Testis (tissue), 3 donors: ENCODE measurements around the gene UBTF. TPM values are rescaled to one million over a fixed set of nuclear protein-coding genes. Genes with fewer than 3 reads are reported as not detected.

Source experiments
- DNase-seq: peaks from one replicate; pipeline ENCODE4 v3.0.0-alpha.2; 2019
- H3K27ac ChIP-seq, 2 donors: fragments of 200-600 bp; sonication (generic); one replicate each; pipeline ENCODE4 v1.5.1; 2019
- H3K27me3 ChIP-seq: fragments of 200-600 bp; sonication (generic); one replicate; pipeline ENCODE4 v1.5.1; 2019
- H3K36me3 ChIP-seq: fragments of 200-600 bp; sonication (generic); one replicate; pipeline ENCODE4 v1.5.1; 2017; ENCODE audit warnings: low read depth; ENCODE audit errors: missing control alignments
- H3K4me1 ChIP-seq: fragments of 200-600 bp; sonication (generic); one replicate; pipeline ENCODE4 v1.5.1; 2019
- H3K4me3 ChIP-seq, 2 donors: fragments of 200-600 bp; sonication (generic); one replicate each; pipeline ENCODE4 v1.5.1; 2017 to 2019
- H3K9me3 ChIP-seq: fragments of 200-600 bp; sonication (generic); one replicate; pipeline ENCODE4 v1.5.1; 2017
- POLR2A ChIP-seq: fragments of 450-650 bp; IDR thresholded peaks from one replicate; pipeline ENCODE4 v1.6.1; 2017; ENCODE audit warnings: antibody characterized with exemption, mild to moderate bottlenecking, moderate library complexity
- WGBS, 2 donors: methylation state at CpG; one replicate each; pipeline ENCODE4 v1.1.5; 2018; 5-methylcytosine and 5-hydroxymethylcytosine counted together
- intact Hi-C: fragments of 100-400 bp; cut with DNase I; formaldehyde crosslinking; loops from one replicate; pipeline ENCODE4 v1.15.1; 2023; ENCODE audit warnings: low total_unique reads
- polyA plus RNA-seq: library from polyadenylated mRNA; stranded (reverse); fragments of 350-450 nt; fragmentation: Illumina TruSeq; extraction: RNeasy Lipid Tissue Mini Kit (QIAGEN cat#74804); gene quantifications from one replicate; pipeline ENCODE4 v1.2.3, GENCODE V29; 2014; ENCODE audit warnings: low read depth, low replicate concordance; ENCODE audit not compliant: insufficient read depth
- total RNA-seq, 2 donors: library from RNA; depleted of rRNA; stranded (reverse); fragments of >200 nt; gene quantifications; one replicate each; pipeline ENCODE4 v1.2.3, GENCODE V29; 2016
- TF ChIP-seq, protein P1 (sequence below), 3 experiments: fragments of 450-650 bp in 2 of 3; fragments of 200-600 bp in 1 of 3; sonication (generic) in 1 of 3; IDR thresholded peaks; one replicate each; pipeline ENCODE4 v1.5.1; 2016 to 2019; ENCODE audit warnings: antibody characterized with exemption in 3 of 3, mild to moderate bottlenecking in 2 of 3, moderate library complexity in 1 of 3

The UBTF gene
- total and polyA plus RNA-seq, 3 donors from 2014 or later = 54.2 to 78.7 (median 69.6) TPM

- Histone ChIP-seq H3K27ac (peak within 1 kb of the TSS; percentile 97 to 100), H3K9me3 (no peaks in the 10 kb centered on the region), H3K4me3 (peak within 1 kb of the TSS; percentile 94 to 100), H3K27me3 (no peaks in the 10 kb centered on the region), H3K4me1 (peaks cover 16% of the 10 kb centered on the region), H3K36me3 (no peaks in the 10 kb centered on the region)
- DNase-seq = peak; percentile 99
- intact Hi-C loops = no loop called here
- TF ChIP-seq, protein P1, sequence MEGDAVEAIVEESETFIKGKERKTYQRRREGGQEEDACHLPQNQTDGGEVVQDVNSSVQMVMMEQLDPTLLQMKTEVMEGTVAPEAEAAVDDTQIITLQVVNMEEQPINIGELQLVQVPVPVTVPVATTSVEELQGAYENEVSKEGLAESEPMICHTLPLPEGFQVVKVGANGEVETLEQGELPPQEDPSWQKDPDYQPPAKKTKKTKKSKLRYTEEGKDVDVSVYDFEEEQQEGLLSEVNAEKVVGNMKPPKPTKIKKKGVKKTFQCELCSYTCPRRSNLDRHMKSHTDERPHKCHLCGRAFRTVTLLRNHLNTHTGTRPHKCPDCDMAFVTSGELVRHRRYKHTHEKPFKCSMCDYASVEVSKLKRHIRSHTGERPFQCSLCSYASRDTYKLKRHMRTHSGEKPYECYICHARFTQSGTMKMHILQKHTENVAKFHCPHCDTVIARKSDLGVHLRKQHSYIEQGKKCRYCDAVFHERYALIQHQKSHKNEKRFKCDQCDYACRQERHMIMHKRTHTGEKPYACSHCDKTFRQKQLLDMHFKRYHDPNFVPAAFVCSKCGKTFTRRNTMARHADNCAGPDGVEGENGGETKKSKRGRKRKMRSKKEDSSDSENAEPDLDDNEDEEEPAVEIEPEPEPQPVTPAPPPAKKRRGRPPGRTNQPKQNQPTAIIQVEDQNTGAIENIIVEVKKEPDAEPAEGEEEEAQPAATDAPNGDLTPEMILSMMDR (IDR thresholded peaks at IDR 0.05) = no peak
- no peak for TF ChIP-seq POLR2A
- 0 to 1% methylated on average over 48 to 100 of the region's 126 CpGs for WGBS, 2 donors
These were observed 19.7 kb downstream of the UBTF start, which contains the start of gene ATXN7L3 for GRCh38 chr17:44199553-44200477. TSS of gene ATXN7L3 (minus strand) at chr17:44199884. CDS start at chr17:44198070, 1,814 bp downstream.

- TF ChIP-seq, protein P1 (IDR thresholded peaks at IDR 0.05) = no peak
- TF ChIP-seq POLR2A = no peak
- 1% methylated on average over 38 of the region's 68 CpGs; no CpG with 5 or more reads in 1 of the 2 donors for WGBS, 2 donors
- no peaks in the 10 kb centered on the region for H3K27me3 ChIP-seq
- H3K36me3 ChIP-seq = no peaks in the 10 kb centered on the region
- H3K9me3 ChIP-seq = no peaks in the 10 kb centered on the region
- intact Hi-C loops = no loop called here
- DNase-seq = peak; percentile 58
- peaks cover 16% of the 10 kb centered on the region for H3K4me1 ChIP-seq
- H3K27ac ChIP-seq = peak overlapping the region; percentile 97 to 100
- H3K4me3 ChIP-seq = peak overlapping the region; percentile 94 to 100
These were observed 20.5 kb downstream of the UBTF start for GRCh38 chr17:44198721-44199552.

GRCh38 chr17:44197980-44198720 is 21.3 kb downstream of the UBTF start:
- Histone ChIP-seq H3K27ac (peak overlapping the region; percentile 97 to 100), H3K9me3 (no peaks in the 10 kb centered on the region), H3K4me1 (peaks cover 16% of the 10 kb centered on the region), H3K36me3 (no peaks in the 10 kb centered on the region), H3K4me3 (peak overlapping the region; percentile 94 to 100), H3K27me3 (no peaks in the 10 kb centered on the region)
- TF ChIP-seq POLR2A = no peak
- TF ChIP-seq, protein P1 (IDR thresholded peaks at IDR 0.05) = no peak
- intact Hi-C loops = no loop called here
- WGBS, 2 donors = 52 to 61% methylated on average over 10 to 11 of the region's 11 CpGs
- DNase-seq = peak; percentile 62

- Histone ChIP-seq H3K4me3 (no peak overlapping the region), H3K27ac (peak overlapping the region; percentile 97 to 100), H3K27me3 (no peaks in the 10 kb centered on the region), H3K9me3 (no peaks in the 10 kb centered on the region), H3K4me1 (peaks cover 16% of the 10 kb centered on the region), H3K36me3 (no peaks in the 10 kb centered on the region)
- intact Hi-C loops = no loop called here
- no peak for DNase-seq
- 84 to 88% methylated on average over 12 to 15 of the region's 15 CpGs for WGBS, 2 donors
- TF ChIP-seq, protein P1 (IDR thresholded peaks at IDR 0.05) = no peak
- no peak for TF ChIP-seq POLR2A
These were observed 22.4 kb downstream of the UBTF start for GRCh38 chr17:44197107-44197506.
